ENCODE results near the gene HSD3B1. TPM values are rescaled to one million over a fixed set of nuclear protein-coding genes. Genes with fewer than 3 reads are reported as not detected.

Gene HSD3B1
- total RNA-seq, 4 donors from 2014 or later = not detected

GRCh38 chr1:119481951-119482350 lies 25.1 kb upstream of the HSD3B1 start:
- Histone ChIP-seq H3K27ac (no peak overlapping the region), H3K4me3 (no peak overlapping the region), H3K27me3 (no peaks in the 10 kb centered on the region), H3K9me3 (no peaks in the 10 kb centered on the region), H3K36me3 (no peaks in the 10 kb centered on the region), H3K4me1 (no peaks in the 10 kb centered on the region)
- TF ChIP-seq CTCF (IDR thresholded peaks at IDR 0.05) = no peak
- TF ChIP-seq POLR2A (IDR thresholded peaks at IDR 0.05) = no peak
- intact Hi-C loops (cut with DNase I; ENCODE audit: low total_unique reads) = no loop called here
- no peak for DNase-seq

DNA sequence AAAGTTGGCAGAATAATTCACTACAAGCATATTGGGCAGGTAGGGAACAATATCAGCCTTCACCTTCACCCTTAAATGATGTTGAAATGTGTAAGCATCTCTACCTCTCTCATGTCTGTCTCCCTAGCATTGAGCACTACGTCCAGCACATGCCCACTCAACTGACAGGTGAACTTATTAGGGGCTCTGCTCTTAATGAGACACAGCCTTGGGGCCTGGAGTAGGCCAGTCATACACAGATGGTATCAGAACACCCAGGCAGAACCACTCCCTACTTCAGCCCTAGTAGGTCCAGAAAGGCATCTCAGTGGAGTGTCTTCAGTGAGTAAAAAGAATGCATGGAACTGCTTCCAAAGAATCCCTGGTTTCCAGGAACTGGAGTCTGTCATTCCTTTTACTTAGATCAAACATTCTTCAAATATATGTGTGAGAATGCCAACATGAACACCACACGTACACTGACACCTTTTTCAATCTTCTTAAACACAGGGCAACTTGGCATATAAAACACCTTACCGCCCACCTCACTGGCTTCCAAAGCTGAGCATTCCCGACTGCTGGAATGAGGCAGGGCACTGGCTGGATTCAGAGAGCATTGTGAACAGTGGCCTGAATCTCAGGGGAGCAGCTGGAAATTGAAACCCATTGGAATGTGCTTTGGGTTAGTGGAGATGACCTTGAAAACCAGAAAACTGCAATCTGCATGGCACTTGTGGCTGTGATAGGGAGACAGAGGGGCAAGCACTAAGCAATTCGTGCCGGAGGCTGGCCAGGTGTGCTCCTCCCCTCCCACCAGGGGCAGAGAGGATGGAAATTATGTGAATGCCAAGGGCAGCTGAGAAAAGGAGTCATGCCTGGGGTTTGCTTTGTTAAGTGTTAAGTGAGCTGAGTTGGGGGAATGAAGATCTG lies 24.2 kb upstream of the HSD3B1 start:
- intact Hi-C loops (cut with DNase I; ENCODE audit: low total_unique reads) = no loop called here
- Histone ChIP-seq H3K27me3 (no peaks in the 10 kb centered on the region), H3K36me3 (no peaks in the 10 kb centered on the region), H3K27ac (no peak overlapping the region), H3K4me1 (no peaks in the 10 kb centered on the region), H3K4me3 (no peak overlapping the region), H3K9me3 (no peaks in the 10 kb centered on the region)
- TF ChIP-seq CTCF (IDR thresholded peaks at IDR 0.05) = no peak
- no peak for TF ChIP-seq POLR2A (IDR thresholded peaks at IDR 0.05)
- no peak for DNase-seq

GRCh38 chr1:119483441-119484200 lies 23.4 kb upstream of the HSD3B1 start:
- no peaks in the 10 kb centered on the region for H3K9me3 ChIP-seq
- DNase-seq = no peak

GRCh38 chr1:119485201-119485600 lies 21.8 kb upstream of the HSD3B1 start:
- Histone ChIP-seq H3K36me3 (no peaks in the 10 kb centered on the region), H3K4me3 (no peak overlapping the region), H3K9me3 (no peaks in the 10 kb centered on the region), H3K27me3 (no peaks in the 10 kb centered on the region), H3K27ac (no peak overlapping the region), H3K4me1 (no peaks in the 10 kb centered on the region)
- no peak for TF ChIP-seq POLR2A (IDR thresholded peaks at IDR 0.05)
- TF ChIP-seq CTCF (IDR thresholded peaks at IDR 0.05) = no peak
- intact Hi-C loops (cut with DNase I; ENCODE audit: low total_unique reads) = no loop called here
- DNase-seq = no peak

More at GRCh38 chr1:119483441-119484200, 23.4 kb upstream of the HSD3B1 start:
- Histone ChIP-seq H3K4me1 (no peaks in the 10 kb centered on the region), H3K27me3 (no peaks in the 10 kb centered on the region), H3K36me3 (no peaks in the 10 kb centered on the region), H3K27ac (no peak overlapping the region), H3K4me3 (no peak overlapping the region)
- intact Hi-C loops (cut with DNase I; ENCODE audit: low total_unique reads) = no loop called here
- TF ChIP-seq CTCF (IDR thresholded peaks at IDR 0.05) = no peak
- TF ChIP-seq POLR2A (IDR thresholded peaks at IDR 0.05) = no peak

DNA sequence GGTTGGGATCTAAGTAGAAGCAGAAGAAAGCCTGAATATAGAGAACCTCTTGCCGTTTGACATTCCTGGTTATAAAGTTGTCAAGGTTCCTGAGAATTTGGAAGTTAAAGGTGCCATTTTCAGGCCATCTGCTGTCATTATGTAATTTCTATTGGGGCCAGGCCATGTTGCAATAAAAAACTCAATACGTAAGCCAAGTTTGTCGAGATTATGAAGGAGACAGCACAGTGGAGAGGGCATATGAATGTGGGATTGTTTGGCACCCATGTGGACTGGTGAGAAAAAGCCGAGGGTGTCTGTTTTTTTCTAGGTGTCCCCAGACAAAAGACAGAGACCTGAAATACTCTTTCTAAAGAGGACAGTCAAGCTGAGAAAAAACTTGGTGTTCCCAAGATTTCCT lies 18.8 kb upstream of the HSD3B1 start:
- TF ChIP-seq POLR2A (IDR thresholded peaks at IDR 0.05) = no peak
- TF ChIP-seq CTCF (IDR thresholded peaks at IDR 0.05) = no peak

More for the DNA sequence above, 18.8 kb upstream of the HSD3B1 start:
- intact Hi-C loops (cut with DNase I; ENCODE audit: low total_unique reads) = no loop called here
- no peak overlapping the region for H3K27ac ChIP-seq
- no peaks in the 10 kb centered on the region for H3K4me1 ChIP-seq
- DNase-seq = no peak
- no peak overlapping the region for H3K4me3 ChIP-seq
- H3K36me3 ChIP-seq = no peaks in the 10 kb centered on the region
- H3K9me3 ChIP-seq = no peaks in the 10 kb centered on the region
- no peaks in the 10 kb centered on the region for H3K27me3 ChIP-seq

Data from uterus (tissue), 4 donors.